Stimulated activated CD4-positive, alpha-beta T cell treated with anti-CD3 and anti-CD28 coated beads, Interleukin-12 subunit alpha, Interleukin-12 subunit beta, amount 100 ng/mL, for 4 hours (primary cell): ENCODE data around the gene PSMD5.

Experiments used
- DNase-seq: peaks from one replicate; pipeline ENCODE4 v3.0.0-alpha.2; 2020

PSMD5 gene

DNA sequence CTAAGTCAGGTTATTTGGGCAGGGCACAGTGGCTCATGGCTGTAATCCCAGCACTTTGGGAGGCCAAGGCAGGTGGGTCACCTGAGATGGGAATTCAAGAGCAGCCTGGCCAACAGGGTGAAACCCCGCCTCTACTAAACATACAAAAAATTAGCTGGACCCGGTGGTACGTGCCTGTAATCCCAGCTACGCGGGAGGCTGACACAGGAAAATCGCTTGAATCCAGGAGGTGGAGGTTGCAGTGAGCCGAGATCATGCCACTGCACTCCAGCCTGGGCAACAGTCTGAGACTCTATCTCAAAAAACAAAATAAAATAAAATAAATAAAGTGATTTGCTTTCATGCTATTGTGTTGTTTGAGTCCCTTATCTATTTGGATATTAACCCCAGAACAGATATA is 41.3 kb downstream of the PSMD5 start:
- DNase-seq: no peak

DNA sequence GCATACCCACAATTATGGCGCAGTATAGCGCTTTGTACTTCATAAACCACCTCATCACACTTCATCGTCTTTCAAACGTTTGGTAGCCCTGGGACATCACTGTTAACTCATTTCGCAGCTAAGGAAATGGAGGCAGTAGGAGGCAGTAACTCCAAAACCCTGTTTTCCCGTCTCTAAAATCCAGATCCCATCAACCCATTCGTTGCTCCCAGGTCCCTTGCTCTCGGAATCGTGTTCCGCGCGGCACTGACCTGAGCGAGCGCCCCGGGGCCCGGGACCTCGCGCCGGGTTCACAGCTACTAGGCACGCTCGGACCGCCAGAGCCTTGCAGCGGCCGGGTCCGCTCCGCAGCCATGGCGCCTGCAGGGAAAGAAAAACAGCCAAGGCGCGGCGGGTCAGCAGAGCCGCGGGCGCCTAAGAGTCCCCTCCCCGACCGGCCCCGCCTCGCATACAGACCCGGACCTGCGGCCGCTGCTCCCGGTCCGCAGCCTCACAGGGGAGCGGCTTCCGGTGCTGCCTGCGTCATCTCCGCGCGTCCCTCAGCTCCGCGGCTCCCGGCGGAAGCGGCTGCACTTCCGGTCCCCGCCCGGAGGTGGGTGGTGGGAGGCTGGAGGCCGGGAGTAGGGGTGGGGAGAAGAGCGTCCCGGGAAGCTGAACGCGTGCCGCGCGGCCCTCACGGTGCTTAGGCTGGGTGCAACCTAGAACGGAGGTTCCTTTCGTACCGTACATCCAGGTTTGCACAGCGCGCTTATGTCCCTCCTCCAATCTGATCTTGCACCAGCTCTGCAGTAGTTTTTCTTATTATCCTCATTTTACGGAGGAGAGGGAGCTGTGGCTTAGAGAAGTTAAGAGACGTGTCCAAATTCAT is 49.6 kb downstream of the PSMD5 start, which contains the start of gene FBXW2:
FBXW2 (minus strand) TSS at position 519 of the 868 bp plus-strand sequence. CDS start 5,158 bp downstream, outside the sequence.
- DNase-seq: peak; percentile 88

DNA sequence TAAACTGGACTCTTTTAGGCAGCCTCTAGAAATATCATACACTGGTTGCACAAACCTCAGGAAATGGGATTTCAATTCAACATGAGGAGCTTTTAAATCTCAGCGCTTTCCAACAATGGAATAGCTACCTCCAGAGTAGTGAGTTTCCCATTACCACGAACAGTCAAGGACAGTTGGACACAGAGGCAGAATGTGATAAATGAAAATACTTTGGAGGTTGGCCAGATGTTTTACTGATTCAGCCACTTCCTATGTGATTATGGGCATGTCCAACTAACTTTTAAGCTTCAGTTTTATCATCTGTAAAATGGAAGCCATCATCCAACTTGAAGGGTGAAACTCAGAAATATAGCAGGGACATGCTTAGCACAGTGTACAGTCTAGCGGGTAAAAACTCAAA is 51.6 kb downstream of the PSMD5 start:
- no peak for DNase-seq

DNA sequence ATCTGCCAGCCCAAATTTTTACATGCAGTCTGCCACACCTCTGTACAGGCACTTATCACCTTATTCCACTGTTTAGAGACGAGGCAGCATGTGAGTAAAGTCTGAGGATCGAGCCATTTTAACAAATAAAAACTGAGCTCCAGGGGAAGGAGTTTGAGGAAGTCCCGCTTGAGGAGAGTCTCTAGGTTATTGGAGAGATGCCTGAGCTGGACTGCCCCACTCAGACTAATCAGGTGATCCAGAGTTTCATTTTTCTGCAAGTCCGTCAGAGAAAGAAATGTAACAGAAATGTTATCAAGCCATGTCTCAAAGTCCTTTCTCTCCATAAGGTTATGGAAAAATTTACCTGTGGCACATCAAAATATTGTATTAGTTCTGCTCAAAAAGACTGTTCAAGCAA is 54.8 kb downstream of the PSMD5 start:
- no peak for DNase-seq

DNA sequence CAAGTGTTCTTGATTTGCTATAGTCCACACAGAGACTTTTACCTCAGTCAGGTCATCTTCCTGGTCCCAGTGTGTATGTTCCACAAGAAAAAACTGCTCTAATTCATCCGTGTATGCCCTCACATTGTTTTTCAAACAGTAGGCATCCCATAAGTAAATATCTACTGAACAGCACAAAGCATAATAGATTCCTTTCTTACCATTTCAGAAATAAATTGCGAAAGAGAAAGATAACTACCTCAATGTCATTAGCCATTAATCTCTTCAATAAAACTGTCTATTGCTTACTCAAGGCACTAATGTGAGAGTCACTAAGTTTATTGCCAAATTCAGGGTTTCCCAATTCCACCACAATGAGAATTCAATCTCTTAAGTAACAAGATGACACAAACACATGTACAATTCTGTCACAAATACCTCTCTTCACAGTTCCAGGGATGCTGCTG is 59.1 kb downstream of the PSMD5 start:
- no peak for DNase-seq

DNA sequence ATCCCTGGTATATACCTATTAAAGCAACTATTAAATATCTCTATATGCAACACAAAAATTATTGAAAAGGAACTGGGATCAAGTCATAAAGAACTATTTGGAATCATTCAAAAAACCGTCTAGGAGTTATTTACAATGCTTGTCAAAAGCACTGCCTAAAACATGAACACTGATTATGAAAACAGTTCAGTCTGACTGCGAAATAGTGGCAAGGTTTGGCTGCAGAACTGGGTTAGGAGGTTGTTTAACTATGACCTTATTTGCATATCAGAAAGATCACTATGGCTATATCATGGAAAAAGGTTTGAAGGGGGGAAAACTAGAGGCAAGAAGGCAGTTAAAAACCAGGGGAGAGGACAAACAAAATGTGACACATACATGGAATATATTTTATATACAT is 61.5 kb downstream of the PSMD5 start:
- no peak for DNase-seq

DNA sequence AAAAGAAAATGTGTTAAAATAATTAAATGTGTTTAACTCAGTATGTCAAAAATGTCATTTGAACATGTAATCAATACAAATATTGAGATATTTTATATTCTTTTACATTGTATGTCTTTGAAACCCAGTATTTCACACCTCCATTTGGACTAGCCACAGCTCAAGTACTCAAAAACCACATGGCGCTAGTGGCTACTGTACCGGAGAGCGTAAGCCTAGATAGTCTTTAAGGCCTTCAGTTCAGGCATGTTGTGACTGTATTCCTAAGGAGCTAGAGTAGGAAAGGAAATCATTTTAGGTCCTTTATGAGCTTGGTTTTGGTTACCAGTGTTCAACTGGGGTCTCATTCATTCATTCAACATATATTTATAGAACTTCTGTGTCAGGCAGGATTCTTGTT is 62.4 kb downstream of the PSMD5 start:
- no peak for DNase-seq

DNA sequence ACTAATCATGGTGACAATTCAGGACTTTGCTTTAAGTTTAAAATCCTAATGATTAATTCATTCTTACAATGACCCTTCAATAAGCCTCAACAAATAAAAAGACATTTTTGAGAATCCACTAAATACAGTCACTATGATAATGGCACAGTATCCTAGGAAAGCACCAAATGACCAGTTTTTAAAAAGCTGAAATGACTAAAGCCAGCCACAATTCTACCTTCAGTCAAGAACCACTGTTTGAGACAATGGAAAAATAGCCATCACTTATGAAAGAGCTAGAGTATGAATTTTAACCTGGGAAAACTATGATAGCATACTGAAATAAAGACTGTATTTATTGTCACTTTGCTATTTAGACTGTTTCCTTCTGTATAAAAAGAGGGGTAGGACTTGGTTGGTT is 63.5 kb downstream of the PSMD5 start:
- no peak for DNase-seq

DNA sequence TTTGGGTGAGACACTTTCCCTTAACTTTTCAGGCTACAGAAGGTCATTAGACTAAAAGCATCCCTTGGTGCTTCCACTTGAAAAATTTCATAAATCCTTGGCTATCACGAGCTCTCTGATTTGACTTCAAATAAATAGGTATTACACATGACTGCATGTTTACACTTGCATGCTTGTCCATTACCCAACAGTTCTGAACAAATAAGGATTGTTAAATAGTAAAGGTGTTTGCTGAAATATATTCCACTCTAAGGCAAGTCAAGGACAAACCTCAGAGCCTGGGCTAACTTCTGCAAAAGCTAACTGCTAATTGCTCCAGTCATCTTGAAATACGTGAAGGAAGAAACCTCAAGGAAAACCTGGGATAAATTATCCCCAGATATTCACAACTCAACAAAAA is 64.0 kb downstream of the PSMD5 start:
- DNase-seq: no peak

DNA sequence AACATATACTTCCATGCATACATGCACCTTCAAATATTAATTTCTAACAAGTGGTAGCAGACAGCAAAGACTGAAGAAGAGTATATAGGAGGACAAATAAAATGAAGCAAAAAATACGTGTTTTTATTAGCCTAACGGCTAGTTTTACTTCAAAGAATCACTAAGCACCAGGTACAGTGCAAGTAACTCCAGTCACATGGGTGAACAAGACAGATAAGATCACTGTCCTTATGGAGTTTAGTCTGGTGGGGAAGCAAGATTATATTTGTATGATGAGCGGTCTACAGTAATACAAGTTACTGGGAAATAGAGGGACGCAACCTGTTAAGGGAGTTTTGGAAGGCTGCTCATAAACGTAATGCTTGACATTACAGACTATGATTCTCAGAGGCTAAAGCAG is 65.5 kb downstream of the PSMD5 start:
- DNase-seq: no peak

DNA sequence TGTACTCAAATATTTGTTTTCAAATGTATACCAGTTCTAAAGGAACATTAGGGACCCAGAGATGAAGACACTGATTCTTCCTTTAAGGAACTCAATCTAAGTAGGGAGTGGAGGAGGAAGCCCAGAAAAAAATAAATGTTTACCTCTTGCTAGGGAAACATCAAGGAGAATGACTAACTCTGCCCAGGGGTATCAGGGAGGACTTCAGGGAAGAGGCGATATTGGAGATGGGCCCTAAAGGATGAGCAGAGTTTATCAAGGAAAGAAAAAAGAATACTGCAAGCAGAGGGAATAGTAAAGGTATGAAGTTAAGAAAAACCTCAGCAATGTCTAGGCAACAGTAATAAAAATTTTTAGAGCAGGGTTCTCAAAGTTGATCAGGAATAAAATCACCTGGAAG is 65.9 kb downstream of the PSMD5 start:
- no peak for DNase-seq

DNA sequence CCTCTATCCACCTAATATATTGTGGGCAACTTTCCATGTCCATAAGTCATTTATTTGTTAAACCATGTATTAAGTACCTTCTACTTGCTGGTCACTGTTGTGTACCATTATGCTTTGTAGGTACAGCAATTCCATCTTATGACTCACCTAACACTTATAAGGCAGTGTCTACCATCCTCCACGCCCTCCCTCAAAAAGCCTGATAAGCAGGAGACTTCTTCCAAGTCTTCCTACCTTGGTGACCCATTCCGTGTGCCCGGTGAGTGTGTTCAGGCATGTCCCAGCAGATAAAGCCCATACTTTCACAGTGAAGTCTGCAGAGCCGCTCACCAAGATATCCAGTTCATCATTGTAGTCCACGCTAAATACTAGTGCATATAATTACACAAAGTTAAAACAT is 66.9 kb downstream of the PSMD5 start:
- DNase-seq: no peak

DNA sequence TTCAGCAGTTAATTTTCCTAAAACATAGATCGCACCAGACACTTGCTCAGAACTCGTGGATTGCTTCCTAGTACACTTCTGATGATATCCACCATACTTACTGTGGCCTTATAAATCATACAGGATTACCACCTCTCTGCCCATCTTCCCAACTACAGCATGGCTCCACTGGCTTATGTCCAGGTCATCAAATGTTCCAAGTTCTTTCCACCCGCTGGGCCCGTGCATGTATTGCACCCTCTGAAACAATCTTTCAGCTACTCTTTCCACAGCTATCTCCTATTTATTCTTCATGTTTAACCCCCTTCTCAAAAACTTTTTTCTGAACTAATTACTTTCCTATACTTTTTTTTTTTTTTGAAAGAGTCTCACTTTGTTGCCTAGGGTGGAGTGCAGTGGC is 68.0 kb downstream of the PSMD5 start:
- DNase-seq: no peak

DNA sequence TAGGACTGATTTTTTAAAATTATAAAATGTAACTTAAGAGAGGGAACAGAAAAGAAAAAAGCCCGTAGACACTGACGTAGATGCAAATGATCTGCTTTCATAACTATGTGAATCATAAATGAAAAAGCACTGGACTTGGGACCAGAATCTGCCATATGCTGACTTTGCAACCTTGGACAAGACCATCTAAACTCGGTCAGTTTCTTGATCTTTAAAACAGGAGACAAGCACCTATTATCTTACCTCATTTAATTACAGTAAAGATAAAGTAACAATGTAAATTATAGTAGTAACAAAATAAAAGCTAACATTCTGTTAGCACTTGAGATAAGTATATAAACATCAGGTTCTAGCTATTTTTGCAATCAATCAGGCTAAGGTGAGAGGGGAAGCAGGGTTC is 69.5 kb downstream of the PSMD5 start:
- DNase-seq: no peak

DNA sequence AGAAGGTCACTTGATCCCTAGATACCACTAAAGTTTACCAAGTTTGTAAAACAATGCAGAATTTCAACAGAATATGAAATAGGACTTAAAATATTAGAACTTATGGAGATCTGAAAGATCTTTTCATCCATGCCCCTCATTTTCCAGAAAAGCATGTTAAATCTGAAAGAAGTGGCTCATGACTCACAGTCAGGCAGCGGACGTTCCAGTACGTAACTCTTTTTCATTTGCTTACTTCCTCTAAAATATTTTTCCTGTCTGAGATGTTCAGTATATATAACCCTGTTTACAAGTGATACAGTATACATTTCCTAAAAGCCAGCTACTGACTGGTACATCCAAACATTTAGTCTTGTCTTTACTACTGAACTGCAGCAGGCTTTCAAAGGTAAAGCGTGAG is 71.8 kb downstream of the PSMD5 start:
- no peak for DNase-seq

DNA sequence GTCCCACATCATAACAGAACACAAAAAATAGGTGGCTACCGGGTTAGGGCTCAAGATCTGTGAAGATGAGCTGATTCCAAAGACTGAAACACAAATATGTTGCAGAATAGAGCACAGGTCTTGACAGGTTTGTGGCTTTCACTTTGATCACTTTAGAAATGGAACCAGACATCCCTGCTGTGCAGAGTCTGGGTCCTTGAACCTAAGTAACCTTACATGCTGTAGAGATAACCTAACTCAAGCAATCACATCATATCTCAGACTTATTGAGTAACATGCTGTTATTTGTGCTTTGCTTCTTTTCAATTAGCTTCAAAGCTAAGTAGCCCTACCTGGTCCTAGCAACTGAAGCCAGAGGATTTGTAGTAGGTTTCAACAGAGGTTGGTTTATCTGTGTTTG is 73.8 kb downstream of the PSMD5 start:
- DNase-seq: no peak

DNA sequence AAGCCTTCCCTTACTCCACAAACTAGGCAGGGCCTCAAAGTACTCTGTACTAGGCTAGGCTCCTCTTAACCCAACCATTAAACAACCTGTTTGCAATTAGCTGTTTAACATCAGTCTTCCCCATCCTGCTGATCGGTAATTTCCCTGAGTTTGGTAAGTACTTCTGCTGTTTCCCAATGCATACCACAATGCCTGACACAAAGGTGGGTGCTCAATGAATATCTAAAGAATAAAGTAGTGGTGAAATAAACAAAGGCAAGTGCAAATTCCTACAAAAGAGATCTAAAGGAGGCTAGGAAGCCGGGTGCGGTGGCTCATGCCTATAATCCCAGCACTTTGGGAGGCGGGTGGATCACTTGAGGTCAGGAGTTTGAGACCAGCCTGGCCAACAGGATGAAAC is 74.5 kb downstream of the PSMD5 start:
- no peak for DNase-seq

DNA sequence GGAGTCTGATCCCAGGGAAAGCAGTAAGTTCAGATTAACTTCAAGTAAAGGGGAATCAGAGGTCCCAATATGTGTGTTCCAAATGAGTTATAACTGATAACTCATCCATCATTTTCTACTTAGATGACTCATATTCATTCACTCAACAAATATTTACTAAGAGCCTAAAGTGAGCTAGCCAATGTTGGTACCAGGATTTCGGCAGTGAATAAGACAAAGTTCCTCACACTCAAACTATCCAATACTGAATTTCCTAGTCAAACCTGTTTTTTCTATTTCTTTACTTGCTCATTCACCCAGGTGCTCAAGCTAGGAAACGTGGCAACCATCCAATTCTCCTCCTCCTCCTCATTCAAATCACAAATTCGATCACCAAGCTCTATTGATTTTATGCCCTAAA is 75.3 kb downstream of the PSMD5 start:
- no peak for DNase-seq
